Fibroblast of the conjunctiva (primary cell): ENCODE results near the gene MAP6.

ENCODE experiments used
- DNase-seq: peaks from one replicate; pipeline ENCODE4 v3.0.0-alpha.2; 2010; ENCODE audit warnings: low read depth

MAP6 gene

GRCh38 chr11:75548595-75549272 is 120.1 kb downstream of the MAP6 start:
- DNase-seq: no peak

- peak; percentile 63 for DNase-seq
These were observed 121.2 kb downstream of the MAP6 start for GRCh38 chr11:75547617-75548058.

- no peak for DNase-seq
These were observed 121.7 kb downstream of the MAP6 start for GRCh38 chr11:75547177-75547576.

- no peak for DNase-seq
These were observed 125.0 kb downstream of the MAP6 start for GRCh38 chr11:75543806-75544205.

- no peak for DNase-seq
These were observed 126.8 kb downstream of the MAP6 start for GRCh38 chr11:75542088-75542438.

- no peak for DNase-seq
These were observed 127.4 kb downstream of the MAP6 start for GRCh38 chr11:75541193-75542087.

- no peak for DNase-seq
These were observed 129.1 kb downstream of the MAP6 start for GRCh38 chr11:75539459-75540334.

- DNase-seq: no peak
These were observed 130.5 kb downstream of the MAP6 start for GRCh38 chr11:75538150-75538942.

- DNase-seq: no peak
These were observed 131.1 kb downstream of the MAP6 start for GRCh38 chr11:75537740-75538139.
